Brain microvascular endothelial cell (primary cell): ENCODE data around the gene ENDOU.

Experiments
- DNase-seq: peaks from one replicate; pipeline ENCODE4 v3.0.0-alpha.2; 2020
- H3K27ac ChIP-seq: fragments of 250-450 bp; sonication (Bioruptor Pico); 2 replicates; pipeline ENCODE4 v1.5.1; 2020; ENCODE audit warnings: mild to moderate bottlenecking, moderate library complexity
- H3K27me3 ChIP-seq: fragments of 250-450 bp; sonication (Bioruptor Pico); replicated peaks from 2 replicates; pipeline ENCODE4 v1.5.1; 2020; ENCODE audit warnings: mild to moderate bottlenecking
- H3K36me3 ChIP-seq: fragments of 250-450 bp; sonication (Bioruptor Pico); replicated peaks from 2 replicates; pipeline ENCODE4 v1.5.1; 2020; ENCODE audit warnings: mild to moderate bottlenecking
- H3K4me3 ChIP-seq: 2 replicates; pipeline ENCODE4 v1.5.1; 2011; ENCODE audit warnings: low read depth, mild to moderate bottlenecking, control low read depth, low read length, moderate library complexity
- in situ Hi-C: cut with HindIII; loops from 2 replicates; pipeline ENCODE4 v1.10.0; 2017; ENCODE audit warnings: low sequenced_read_pairs, low pct_ligation_motif_present
- TF ChIP-seq, protein P1 (sequence below): IDR thresholded peaks from 2 replicates; pipeline ENCODE4 v1.5.1; 2011; ENCODE audit warnings: low read depth, mild to moderate bottlenecking, moderate library complexity, low read length, control low read depth, inconsistent platforms; ENCODE audit errors: missing control alignments

Gene ENDOU

GRCh38 chr12:47767216-47767724 is 42.0 kb upstream of the ENDOU start:
- H3K4me3 ChIP-seq, result no peak overlapping the region
- TF ChIP-seq, protein P1, sequence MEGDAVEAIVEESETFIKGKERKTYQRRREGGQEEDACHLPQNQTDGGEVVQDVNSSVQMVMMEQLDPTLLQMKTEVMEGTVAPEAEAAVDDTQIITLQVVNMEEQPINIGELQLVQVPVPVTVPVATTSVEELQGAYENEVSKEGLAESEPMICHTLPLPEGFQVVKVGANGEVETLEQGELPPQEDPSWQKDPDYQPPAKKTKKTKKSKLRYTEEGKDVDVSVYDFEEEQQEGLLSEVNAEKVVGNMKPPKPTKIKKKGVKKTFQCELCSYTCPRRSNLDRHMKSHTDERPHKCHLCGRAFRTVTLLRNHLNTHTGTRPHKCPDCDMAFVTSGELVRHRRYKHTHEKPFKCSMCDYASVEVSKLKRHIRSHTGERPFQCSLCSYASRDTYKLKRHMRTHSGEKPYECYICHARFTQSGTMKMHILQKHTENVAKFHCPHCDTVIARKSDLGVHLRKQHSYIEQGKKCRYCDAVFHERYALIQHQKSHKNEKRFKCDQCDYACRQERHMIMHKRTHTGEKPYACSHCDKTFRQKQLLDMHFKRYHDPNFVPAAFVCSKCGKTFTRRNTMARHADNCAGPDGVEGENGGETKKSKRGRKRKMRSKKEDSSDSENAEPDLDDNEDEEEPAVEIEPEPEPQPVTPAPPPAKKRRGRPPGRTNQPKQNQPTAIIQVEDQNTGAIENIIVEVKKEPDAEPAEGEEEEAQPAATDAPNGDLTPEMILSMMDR, result peak; percentile 72
- in situ Hi-C loops, result no loop called here
- no peak for DNase-seq
- no peak overlapping the region for H3K27ac ChIP-seq
- H3K36me3 ChIP-seq, result no peaks in the 10 kb centered on the region
- no peaks in the 10 kb centered on the region for H3K27me3 ChIP-seq

DNA sequence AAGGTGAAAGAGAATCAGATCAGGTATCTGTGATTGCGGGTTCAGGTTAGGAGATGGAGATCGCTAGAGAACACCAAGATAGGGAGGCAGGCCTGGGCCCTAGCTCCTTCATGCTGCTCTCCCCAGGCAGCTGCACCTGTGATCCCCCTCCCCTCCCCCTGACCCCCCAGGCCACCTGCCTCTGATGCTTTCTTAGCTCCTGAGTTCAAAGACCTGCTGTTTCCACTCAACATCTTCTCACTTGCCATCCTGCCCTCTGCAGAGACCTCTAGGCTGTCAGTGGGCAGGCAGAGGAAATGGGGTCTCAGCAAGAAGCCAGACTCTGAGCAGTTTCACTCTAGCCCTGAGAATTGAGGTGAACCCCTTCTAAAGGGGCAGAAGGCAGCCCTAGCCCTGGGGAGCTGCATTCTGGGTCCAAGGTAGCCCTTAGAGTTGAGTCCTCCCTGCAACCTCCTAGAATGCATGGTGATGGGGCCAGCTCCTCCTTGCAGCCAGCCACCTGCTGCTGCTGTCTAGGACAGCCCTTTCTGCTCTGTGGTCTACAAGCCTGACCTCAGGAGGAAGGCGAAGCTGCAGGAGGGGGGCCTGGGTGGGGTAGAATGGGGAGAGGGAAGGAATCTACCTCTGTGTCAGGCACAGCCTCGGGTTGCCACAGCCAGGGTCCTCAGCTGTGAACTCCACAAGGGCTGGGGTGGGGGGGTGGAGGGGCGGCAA is 41.4 kb upstream of the ENDOU start:
- in situ Hi-C loops, result no loop called here
- Histone ChIP-seq H3K36me3 (no peaks in the 10 kb centered on the region), H3K27ac (no peak overlapping the region), H3K4me3 (no peak overlapping the region), H3K27me3 (no peaks in the 10 kb centered on the region)
- DNase-seq, result no peak
- TF ChIP-seq, protein P1, result no peak

DNA sequence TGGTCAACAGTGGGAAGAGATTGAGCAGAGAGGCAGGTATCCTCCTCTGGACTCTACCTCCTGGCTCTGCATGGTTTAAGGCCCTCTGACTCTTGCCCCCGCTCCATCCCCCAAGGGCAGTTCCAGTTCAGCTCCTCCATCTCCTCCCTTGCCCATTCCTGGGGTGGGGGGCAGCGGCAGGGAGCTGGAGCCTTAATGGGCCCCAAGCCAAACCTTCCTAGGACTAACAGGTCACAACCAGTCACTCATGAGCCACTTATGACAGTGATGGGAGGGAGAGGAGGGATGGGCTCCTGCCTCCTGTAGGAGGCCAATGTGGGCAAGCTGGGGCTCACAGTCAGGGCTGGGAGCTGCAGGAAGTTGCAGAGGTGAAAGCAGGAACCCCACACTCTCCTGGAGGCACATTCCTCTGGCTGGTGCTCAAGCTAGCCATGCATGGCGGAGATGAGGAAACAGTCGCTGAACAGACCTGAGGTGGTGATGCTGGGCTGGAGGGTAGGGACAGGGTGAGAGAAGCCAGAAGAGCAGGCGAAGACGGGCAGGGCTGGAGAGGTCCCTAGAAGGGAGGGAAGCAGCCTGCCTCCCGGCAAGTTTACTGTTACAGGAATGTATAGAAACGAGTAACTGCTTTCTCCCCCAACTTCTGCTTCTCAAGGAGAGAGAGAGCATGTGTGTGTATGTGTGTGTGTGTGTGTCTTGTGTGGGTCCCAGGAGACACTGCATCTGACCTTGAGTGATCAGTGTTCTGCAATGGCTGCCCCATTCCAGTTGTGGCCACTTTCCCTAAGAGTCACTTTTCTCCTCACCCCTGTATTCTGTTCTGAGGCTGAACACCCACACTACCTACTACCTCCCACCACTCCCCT is 38.4 kb upstream of the ENDOU start:
- in situ Hi-C loops, result no loop called here
- Histone ChIP-seq H3K27ac (no peak overlapping the region), H3K36me3 (no peaks in the 10 kb centered on the region), H3K4me3 (no peak overlapping the region), H3K27me3 (no peaks in the 10 kb centered on the region)
- TF ChIP-seq, protein P1, result no peak
- no peak for DNase-seq

GRCh38 chr12:47762850-47763465 is 37.7 kb upstream of the ENDOU start:
- in situ Hi-C loops, result no loop called here
- DNase-seq, result no peak
- no peaks in the 10 kb centered on the region for H3K36me3 ChIP-seq
- H3K27ac ChIP-seq, result no peak overlapping the region
- no peaks in the 10 kb centered on the region for H3K27me3 ChIP-seq
- TF ChIP-seq, protein P1, result no peak
- no peak overlapping the region for H3K4me3 ChIP-seq

DNA sequence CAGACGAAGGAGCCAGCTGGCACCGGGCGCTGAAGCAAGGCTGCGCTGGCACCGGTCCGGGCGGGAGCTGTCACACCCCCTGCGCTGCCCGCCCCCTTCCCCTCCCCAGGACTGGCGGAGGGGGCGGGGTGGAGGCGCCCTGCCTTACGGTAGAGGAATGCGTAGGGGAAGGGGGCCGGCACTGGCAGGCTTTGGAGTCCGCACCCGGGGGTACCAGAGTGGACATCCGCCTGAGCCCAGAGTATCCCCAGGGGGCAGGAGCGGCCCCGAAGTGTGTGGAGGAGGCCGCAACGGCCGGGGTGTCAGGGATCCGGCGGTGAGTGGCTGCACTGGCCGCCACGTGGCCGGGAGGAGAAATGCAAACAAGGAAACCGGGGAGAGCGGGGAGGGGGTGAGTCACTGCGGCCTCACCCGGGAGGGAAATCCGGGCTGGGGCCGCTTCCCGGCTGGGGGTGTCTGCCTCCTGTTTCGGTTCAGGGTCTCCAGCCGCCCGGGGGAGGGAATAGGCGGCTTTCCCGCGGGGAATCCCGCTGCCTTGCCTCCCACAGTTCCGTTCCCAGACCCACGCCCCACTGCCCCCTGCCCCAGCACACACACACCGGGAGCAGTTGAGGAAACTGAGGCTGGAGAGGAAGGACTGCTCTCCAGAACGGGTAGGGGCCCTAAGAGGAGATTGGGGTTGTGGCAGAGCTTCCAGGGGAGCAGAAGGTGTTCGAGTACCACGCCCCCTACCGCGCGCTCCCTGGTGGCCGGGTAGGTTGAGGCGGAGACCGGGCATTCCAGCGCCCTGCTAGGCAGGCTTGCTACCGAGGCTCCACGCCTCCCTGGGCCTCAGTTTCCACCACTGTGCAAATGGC is 33.8 kb upstream of the ENDOU start, which contains the start of gene RAPGEF3:
TSS of gene RAPGEF3 (minus strand) at position 47 of the 857 bp plus-strand sequence. CDS start 324 bp downstream, outside the sequence.
- Histone ChIP-seq H3K27me3 (no peaks in the 10 kb centered on the region), H3K4me3 (peak within 1 kb of the TSS; percentile 63), H3K27ac (peak within 1 kb of the TSS; percentile 28), H3K36me3 (no peaks in the 10 kb centered on the region)
- peak; percentile 67 for DNase-seq
- TF ChIP-seq, protein P1, result peak; percentile 70
- in situ Hi-C loops, result no loop called here
